BE2C (cell line): ENCODE results near the gene NTN3.

Source experiments
- DNase-seq: peaks from one replicate; pipeline ENCODE4 v3.0.0-alpha.2; 2020
- H3K27me3 ChIP-seq: fragments of 250-450 bp; sonication (Bioruptor Pico); 2 replicates; pipeline ENCODE4 v1.5.1; 2020; ENCODE audit warnings: mild to moderate bottlenecking
- H3K36me3 ChIP-seq: fragments of 250-450 bp; sonication (Bioruptor Pico); 2 replicates; pipeline ENCODE4 v1.5.1; 2020; ENCODE audit warnings: mild to moderate bottlenecking
- H3K4me1 ChIP-seq: fragments of 250-450 bp; sonication (Bioruptor Pico); 2 replicates; pipeline ENCODE4 v1.5.1; 2020
- H3K4me3 ChIP-seq: 2 replicates; pipeline ENCODE4 v1.5.1; 2011; ENCODE audit warnings: low read depth, low read length
- H3K9me3 ChIP-seq: fragments of 250-450 bp; sonication (Bioruptor Pico); 2 replicates; pipeline ENCODE4 v1.5.1; 2020
- CTCF ChIP-seq: IDR thresholded peaks from 2 replicates; pipeline ENCODE4 v1.5.1; 2012; ENCODE audit warnings: mild to moderate bottlenecking, low read depth, low read length

Gene NTN3

GRCh38 chr16:2511996-2512734 is 41.1 kb downstream of the NTN3 start:
- no peak for DNase-seq
- no peak for TF ChIP-seq CTCF
- no peak overlapping the region for H3K4me3 ChIP-seq
- peaks cover 3% of the 10 kb centered on the region; the same call in 1 of the 2 replicates for H3K4me1 ChIP-seq
- H3K36me3 ChIP-seq, result peaks cover 6% of the 10 kb centered on the region; the same call in 1 of the 2 replicates
- H3K27me3 ChIP-seq, result no peaks in the 10 kb centered on the region
- no peaks in the 10 kb centered on the region for H3K9me3 ChIP-seq

GRCh38 chr16:2512735-2513404 is 41.8 kb downstream of the NTN3 start:
- Histone ChIP-seq H3K36me3 (peaks cover 6% of the 10 kb centered on the region; the same call in 1 of the 2 replicates), H3K9me3 (no peaks in the 10 kb centered on the region), H3K27me3 (no peaks in the 10 kb centered on the region), H3K4me3 (peak overlapping the region; percentile 81), H3K4me1 (peaks cover 3% of the 10 kb centered on the region; the same call in 1 of the 2 replicates)
- no peak for TF ChIP-seq CTCF
- DNase-seq, result no peak

DNA sequence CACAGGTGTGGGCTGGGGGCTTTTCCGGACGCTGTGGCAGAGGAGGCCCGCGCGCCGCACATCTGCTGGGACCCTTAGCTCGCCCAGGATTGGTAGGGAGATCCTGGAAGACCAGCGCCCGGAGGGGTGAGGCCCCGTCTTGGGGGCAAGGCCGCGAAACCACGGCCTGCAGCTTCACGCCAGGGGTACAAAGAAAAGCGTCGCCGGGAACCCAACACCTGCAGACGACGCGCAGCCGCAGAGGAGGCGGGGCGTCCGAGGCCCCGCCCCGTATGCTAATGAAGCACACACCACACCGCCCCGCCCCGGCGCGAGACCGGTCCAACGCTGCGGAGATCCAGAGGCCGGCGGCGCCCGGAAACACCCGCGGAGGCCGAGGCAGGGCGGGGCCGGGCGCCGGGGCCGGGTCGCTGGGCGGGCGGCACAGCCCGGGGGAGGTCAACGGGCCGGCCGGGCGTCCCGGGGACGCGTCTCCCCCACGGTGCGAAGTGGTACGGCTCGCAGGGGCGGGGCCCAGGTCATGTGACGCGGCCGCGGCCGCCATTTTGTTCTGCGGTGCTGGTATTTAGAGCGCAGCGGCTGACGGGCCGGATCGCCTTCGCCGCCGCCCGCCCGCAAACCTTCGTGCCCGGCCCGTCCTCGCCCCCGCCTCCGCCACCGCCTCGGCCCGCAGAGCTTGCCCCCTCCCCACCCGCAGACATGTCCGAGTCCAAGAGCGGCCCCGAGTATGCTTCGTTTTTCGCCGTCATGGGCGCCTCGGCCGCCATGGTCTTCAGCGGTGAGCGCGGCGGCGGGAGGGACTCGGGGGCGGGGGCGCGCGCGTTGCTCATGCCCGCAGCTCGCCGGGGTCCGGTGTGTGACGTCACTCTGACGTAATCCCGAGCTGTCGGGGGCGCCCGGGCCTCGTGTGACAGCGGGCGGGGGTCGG is 42.6 kb downstream of the NTN3 start, which contains the start of gene ATP6V0C:
ATP6V0C (plus strand) TSS at position 548 of the 928 bp plus-strand sequence; CDS start at position 700, 152 bp downstream.
- H3K4me1 ChIP-seq, result peaks cover 3% of the 10 kb centered on the region; the same call in 1 of the 2 replicates
- no peak for TF ChIP-seq CTCF

GRCh38 chr16:2514333-2515179 is 43.5 kb downstream of the NTN3 start:
- peaks cover 12% of the 10 kb centered on the region for H3K36me3 ChIP-seq

More for the DNA sequence above, 42.6 kb downstream of the NTN3 start, which contains the start of gene ATP6V0C:
- Histone ChIP-seq H3K9me3 (no peaks in the 10 kb centered on the region), H3K27me3 (no peaks in the 10 kb centered on the region), H3K4me3 (peak within 1 kb of the TSS; percentile 81), H3K36me3 (peaks cover 6% of the 10 kb centered on the region; the same call in 1 of the 2 replicates)
- DNase-seq, result peak; percentile 95

More at GRCh38 chr16:2514333-2515179, 43.5 kb downstream of the NTN3 start:
- Histone ChIP-seq H3K4me3 (peak overlapping the region; percentile 81), H3K4me1 (peaks cover 6% of the 10 kb centered on the region; the same call in 1 of the 2 replicates), H3K9me3 (no peaks in the 10 kb centered on the region), H3K27me3 (no peaks in the 10 kb centered on the region)
- no peak for TF ChIP-seq CTCF
- no peak for DNase-seq
